ENCODE results near the gene MOB2. TPM values are rescaled to one million over a fixed set of nuclear protein-coding genes. Genes with fewer than 3 reads are reported as not detected.
"Not testable (repeated sequence)": the region's sequence is repeated elsewhere in the genome, so short reads cannot be mapped to it uniquely, and the experiment has no call there.

Gene MOB2
- total RNA-seq, 1 donor from 2014 or later: 48.7 TPM

DNA sequence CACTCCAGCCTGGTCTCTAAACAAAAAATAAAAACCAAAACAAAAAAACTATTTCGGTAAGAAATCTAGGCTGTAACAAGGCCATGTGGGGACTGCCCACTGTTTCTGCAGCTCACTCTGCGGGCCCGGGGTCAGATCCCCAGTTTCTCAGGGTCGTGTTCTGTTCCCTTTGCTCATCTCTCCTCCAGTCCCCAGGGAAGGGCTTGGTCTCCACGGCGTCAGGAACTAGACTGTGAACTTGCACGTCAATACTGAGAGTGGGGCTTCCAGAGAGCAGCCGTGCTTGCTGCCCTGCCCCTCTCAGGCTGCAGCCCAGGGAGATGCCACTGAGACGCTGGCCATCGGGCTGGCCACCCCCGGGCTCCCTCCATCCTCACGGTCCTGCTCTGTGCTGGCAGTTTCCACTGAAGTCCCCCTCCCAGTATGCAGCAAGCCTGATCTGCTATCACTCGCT is 33.7 kb upstream of the MOB2 start:
- DNase-seq (ENCODE audit: missing footprints): peak; percentile 61
- intact Hi-C loops (cut with DNase I): no loop called here
- no peak for ATAC-seq

DNA sequence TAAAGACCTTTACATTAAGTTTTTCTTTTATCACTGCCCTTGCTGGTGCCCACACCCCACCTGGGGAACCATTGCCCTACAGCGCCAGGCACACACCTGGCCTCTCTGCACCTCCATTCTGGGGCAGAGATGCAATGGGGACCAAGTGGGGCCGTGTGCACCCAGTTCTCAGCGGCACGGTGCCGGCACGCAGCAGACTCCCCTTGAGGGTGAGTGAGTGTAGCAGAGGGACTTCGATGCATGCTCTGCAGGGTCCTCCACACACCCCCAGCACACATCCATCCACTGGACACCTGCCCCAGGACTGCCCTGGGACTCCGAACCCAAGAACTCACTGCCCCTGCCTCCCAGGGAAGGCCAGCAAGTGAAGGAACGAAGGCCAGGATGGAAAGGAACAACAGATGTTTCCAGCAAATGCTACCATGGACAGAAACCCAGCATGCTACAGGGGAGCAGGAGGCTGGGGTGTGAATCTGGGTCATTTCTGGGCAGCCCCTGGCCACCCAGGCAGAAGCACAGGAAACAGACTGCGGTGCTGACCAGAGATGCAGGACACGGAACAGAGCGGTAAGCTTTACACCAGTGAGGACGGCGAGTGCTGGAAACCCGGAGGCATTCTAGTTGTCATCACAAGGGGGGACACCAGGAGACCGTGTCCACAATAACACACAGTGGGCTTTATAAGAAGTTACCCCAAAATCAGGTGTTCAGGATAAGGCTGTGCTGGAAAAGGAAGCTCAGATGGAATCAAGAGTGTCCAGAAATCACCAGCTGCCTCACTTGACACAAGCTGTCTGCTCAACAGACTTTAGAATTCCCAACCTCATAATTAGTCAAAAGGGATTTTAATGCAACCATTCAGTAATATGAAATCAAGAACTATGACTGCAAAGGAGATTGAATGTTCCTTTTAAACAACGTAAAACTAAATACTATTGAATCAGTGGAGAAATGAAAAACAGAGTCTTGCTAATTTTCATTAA is 32.7 kb upstream of the MOB2 start:
- ATAC-seq: no peak
- intact Hi-C loops (cut with DNase I): loop anchor here (5.0 to 10.0 kb wide), 3 partner anchors 42 to 257 kb away; no protein-coding TSS in a partner anchor
- DNase-seq (ENCODE audit: missing footprints): peak; percentile 28

DNA sequence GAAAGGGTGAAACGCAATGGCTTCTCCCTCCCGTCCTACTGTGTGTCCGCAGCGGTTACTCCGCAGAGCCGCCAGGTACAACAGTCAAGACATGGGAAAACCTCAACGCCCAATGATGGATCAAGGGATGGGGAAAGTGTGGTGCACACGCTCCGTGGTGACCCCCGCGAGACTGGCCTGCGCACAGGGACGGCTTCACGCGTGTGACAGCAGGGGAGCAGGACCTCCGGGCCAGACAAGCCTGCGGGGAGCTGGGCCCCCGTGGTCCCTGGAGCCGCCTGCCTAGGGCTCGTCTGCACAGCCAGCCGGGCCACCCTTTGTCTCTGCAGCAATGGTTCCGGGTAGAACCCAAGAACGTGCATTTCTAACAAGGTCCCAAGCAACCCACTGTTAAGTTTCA is 31.7 kb upstream of the MOB2 start:
- no peak for ATAC-seq
- DNase-seq (ENCODE audit: missing footprints): peak; percentile 30
- intact Hi-C loops (cut with DNase I): loop anchor here (5.0 to 10.0 kb wide), 3 partner anchors 41 to 256 kb away; no protein-coding TSS in a partner anchor

DNA sequence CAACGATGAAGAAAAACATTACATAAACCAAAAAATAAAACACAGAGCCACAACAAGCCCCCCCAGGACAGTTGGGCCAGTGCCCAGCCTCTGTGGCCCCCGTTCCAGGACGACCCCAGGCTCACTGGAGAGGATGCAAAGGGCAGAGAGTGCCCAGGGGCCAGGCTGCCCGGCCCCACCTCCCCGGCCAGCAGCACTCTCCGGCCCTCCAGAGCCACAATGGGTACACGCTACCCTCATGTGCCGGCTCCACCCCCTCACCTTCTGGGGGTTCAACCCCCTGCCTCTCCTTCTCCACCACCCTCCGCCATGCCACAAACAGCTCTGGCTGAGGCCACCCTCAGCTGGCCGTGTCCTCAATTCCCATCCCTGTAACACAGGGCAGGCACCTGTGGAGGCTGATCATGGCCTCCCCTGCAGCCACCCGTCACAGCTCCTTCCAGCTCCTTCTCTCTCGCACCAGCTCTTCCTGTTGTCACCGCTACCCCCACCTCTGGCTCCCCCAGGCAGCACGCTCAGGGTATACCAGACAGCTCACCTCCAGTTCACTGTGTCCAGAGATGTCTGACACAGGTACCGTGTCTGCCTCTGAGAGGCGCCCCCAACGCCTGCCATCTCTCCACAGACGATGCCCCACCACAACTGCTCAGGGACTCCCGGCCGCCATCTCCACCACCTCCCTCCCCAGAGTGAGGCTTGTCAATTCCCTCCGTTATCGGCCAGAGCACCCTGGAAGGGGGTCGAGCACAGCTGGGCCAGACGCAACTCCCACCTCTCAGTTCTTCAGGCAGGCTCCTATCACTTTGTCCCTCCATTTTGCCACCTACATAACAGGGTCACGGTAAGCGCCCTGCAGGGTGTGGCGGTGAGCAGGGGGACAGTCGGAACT is 30.8 kb upstream of the MOB2 start:
- peak; percentile 55 for DNase-seq (ENCODE audit: missing footprints)
- no peak for ATAC-seq
- intact Hi-C loops (cut with DNase I): loop anchor here (5.0 to 10.0 kb wide), 3 partner anchors 40 to 255 kb away; no protein-coding TSS in a partner anchor

DNA sequence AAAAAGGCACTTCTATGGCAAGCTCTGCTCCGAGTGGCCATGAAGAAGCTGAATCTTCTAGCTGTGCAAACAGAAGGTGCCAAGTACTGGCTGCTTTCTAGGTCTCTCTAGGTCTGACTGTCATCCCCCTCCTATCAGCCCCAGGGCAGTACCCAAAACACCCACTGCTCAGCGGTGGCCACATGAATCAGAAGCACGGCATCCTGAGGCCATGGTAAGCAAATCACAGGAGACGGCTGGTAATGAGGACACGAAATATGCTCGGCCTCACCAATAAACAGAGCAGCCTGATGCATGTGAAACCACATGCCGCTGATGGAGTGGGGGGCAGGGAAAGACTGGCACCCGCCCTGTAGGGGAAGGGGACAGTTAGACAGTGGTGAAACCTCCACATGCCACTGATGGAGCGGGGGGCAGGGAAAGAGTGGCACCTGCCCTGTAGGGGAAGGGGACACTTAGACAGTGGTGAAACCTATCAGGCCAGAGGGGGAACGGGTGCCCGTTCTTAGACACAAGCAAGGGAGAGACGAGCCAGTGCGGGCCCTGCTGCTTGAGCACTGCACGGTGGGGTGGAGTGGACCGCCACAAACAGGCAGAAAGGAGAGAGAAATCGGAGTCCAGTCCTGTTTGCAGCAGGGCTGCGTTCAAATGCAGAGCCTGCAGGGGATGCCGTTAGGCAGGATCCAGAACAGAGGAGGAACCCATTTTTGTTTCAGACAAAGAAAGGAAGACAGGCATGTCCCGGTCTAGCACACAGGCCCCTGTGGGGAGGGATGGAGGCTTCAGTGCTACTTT is 29.9 kb upstream of the MOB2 start:
- DNase-seq (ENCODE audit: missing footprints): peak; percentile 50

DNA sequence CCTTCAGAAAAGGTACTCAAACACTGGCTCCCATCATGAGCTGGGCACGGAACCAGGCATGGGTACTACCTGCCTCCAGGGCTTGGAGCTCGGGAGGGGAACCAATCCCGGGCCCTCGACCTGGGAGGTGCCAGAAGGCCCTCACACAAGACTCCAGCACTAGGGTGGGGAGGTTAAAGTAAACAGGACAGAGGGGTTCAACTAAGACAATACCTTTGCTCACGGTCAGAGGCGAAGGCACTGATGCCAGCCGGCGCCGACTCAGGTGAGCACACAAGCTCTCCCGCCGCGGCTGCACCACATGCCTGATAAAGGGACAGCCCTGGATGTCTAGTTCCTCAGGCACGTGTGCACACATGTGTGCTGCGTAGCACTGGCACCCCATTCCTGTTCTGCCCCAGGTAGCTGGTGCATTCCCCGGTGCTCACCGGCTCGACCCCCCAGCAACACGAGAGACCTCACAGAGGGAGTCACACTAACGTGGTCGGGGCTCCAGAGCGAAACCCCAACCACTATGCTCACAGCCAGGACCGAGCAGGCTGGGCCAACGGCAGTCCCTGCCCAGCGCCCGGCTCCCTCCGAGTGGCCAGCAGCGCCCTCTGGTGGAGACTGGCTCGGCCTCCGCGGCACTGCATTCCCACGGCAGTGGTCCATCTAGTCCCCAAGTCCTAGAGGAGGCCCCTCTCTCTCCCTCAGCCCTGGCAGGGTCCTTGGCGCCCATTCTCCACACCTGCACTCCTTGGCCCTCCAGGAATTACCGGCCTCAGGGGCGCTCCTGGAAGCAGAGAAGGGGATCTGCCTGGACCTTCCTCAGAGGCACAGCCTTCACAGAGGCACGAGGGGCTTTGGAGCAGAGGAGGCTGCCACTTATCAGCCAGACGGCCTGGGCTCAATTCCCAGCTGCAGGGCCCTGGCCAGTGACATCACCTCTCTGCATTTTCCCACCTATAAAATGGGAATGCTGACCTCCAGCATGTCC is 28.8 kb upstream of the MOB2 start:
- intact Hi-C loops (cut with DNase I): loop anchor here (1.0 to 10.0 kb wide), 5 partner anchors 38 to 312 kb away; no protein-coding TSS in a partner anchor
- ATAC-seq: peak; percentile 87
- peak; percentile 87 for DNase-seq (ENCODE audit: missing footprints)

More for the DNA sequence above, 29.9 kb upstream of the MOB2 start:
- no peak for ATAC-seq
- intact Hi-C loops (cut with DNase I): loop anchor here (5.0 to 10.0 kb wide), 3 partner anchors 39 to 254 kb away; no protein-coding TSS in a partner anchor

DNA sequence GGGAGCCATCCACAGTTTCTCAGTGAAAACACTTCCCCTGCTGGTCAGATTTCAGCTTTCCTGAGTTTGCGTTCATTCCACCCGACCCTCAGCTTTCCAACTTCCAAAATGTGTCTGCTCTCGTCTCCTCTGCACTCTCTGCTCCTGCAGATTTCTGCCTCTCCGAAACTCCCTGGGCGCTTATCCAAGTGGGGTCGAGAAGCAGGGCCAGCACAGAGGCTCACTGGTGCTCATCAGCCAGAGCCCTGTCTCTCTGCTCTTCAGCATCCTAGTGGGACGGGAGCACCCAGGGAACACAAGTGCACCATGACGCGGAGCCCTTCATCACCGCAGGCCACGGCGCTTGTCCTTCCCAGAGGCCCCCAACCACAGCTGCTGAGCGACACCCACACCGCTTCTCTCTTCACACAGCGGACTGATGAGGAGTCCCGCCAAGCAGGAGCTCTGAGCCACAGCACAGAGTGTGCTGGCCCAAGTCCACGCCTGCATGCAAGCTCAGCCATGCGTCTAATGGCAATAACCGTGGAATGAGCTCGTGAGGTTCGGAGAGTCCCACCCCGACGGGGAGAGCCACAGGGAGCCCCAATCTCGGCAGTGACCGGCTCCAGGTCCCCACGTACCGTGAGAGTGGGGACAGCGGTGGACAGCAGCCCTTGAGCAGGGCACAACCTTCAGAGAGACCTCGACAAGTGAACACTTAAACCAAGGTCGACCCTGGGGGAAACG is 27.9 kb upstream of the MOB2 start:
- DNase-seq (ENCODE audit: missing footprints) (peak; percentile 76), ATAC-seq (peak; percentile 61)
- intact Hi-C loops (cut with DNase I): loop anchor here (1.0 to 10.0 kb wide), 5 partner anchors 37 to 311 kb away; no protein-coding TSS in a partner anchor

DNA sequence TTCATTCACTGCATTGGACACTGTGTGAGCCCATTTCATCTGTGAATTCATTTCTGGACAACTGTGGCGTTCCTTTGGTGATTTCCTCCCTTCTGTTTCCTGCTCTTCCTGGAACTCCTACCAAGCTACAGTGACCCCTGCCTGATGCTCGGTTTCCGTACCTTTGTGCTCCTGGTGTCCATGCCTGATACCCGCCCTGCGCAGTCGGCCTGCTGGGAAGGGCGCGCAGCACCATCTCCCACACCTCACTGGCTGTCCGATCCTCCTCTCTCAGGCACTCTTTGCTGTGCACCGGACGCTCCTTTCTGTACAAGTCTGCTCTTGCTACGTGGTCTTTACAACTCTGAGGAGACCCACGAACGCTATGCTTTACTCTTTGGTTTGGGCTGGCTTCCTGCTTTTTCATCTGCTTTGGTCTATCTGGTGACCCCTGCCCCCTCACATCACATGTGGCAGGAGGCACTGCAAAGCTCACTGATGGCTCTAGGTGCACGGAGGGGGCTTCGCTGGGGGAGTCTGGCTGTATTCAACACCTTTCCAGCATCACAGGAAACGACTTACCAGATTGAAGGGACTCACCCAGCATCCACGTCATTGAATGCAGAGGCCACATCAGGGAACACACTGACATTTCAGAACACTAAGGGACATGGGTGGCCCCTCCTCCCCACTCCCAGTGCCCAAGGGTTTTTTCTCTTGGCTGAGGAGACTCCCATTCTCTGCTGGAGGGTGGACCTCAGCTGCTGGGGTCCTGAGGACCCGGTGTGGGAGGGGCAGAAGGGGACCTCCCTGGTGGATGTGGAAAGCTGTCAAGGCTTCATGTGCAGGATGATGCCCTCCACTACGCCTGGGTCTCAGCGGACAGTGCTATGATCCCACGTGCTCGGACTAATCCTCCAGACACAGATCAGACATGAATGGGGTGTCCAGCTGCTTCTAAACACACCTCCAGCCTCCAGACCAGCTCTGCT is 27.0 kb upstream of the MOB2 start:
- ATAC-seq (no peak), DNase-seq (ENCODE audit: missing footprints) (peak; percentile 15)
- intact Hi-C loops (cut with DNase I): loop anchor here (2.0 to 10.0 kb wide), 2 partner anchors 59 to 171 kb away; no protein-coding TSS in a partner anchor

DNA sequence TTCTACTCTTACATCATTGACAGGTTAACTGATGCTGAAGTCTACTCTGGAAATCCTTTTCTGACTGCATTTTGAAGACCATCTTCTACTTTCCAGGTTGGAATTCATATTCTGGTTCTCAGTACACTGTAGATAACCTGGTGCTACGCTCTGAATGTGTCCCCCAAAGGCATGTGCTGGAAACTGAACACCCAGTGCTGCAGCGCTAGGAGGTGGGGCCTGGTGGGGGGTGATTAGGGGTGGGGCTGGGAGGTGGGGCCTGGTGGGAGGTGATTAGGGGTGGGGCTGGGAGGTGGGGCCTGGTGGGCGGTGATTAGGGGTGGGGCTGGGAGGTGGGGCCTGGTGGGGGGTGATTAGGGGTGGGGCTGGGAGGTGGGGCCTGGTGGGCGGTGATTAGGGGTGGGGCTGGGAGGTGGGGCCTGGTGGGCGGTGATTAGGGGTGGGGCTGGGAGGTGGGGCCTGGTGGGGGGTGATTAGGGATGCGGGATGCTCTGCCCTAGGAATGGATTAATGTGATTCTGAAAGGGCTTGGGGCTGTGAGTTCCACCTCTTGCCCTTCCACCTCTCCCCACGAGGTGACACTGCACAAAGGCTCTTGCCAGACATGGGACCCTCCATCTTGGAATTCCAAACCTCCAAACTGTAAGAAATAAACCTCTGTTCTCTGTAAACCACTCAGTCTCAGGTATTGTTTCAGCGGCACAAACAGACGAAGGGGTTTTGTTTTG is 26.1 kb upstream of the MOB2 start:
- peak; percentile 11 for DNase-seq (ENCODE audit: missing footprints)
- intact Hi-C loops (cut with DNase I): loop anchor here (10.0 kb wide), 1 partner anchor 58 kb away; no protein-coding TSS in a partner anchor
- not testable (repeated sequence) for ATAC-seq

DNA sequence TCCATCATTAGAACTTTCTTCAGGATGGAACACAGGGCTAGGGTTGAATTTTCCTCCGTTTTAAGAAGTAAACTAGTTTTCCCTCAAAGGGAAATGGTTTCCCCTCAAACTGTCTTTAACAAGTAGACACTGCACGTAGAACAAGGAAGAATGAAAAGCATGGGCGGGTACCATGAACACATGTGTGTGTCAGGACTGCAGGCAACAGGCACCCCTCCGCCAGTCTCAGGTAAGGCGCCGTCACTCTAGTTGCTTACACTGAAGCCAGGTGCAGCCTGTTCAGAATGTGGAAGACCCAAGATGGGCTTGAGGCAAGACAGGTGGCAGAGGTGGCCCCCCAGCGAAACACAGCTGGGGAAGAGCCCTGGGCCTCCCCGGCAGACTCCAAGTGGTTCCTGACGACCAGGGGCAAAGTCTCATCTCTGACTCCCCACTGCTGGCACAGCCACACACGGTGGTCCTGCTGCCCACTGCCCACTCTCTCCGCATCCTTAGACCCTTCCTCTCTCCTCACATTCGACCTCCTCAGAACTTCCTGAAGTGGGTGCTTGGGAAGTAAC is 25.4 kb upstream of the MOB2 start:
- ATAC-seq: no peak
- DNase-seq (ENCODE audit: missing footprints): peak; percentile 17
- intact Hi-C loops (cut with DNase I): loop anchor here (10.0 kb wide), 1 partner anchor 57 kb away; no protein-coding TSS in a partner anchor

DNA sequence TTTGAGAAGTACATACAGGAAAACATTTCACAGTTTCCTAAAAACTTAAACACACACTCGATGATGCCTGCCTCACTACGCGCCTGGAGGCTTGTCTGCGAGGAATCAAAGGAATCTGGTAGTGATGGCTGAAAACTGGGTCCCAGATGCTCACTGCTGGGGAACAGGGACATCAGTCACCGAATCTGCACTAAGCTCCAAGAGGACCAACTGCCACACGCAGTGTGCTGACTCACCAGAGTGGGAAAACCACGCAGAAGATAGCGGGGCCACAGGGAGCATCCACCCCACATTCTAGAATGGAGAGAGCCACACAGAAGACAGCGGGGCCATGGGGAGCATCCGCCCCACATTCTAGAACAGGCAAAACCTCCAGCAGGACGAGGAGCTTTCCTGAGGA is 24.3 kb upstream of the MOB2 start:
- intact Hi-C loops (cut with DNase I): loop anchor here (10.0 kb wide), 1 partner anchor 56 kb away; no protein-coding TSS in a partner anchor
- ATAC-seq (no peak), DNase-seq (ENCODE audit: missing footprints) (no peak)

DNA sequence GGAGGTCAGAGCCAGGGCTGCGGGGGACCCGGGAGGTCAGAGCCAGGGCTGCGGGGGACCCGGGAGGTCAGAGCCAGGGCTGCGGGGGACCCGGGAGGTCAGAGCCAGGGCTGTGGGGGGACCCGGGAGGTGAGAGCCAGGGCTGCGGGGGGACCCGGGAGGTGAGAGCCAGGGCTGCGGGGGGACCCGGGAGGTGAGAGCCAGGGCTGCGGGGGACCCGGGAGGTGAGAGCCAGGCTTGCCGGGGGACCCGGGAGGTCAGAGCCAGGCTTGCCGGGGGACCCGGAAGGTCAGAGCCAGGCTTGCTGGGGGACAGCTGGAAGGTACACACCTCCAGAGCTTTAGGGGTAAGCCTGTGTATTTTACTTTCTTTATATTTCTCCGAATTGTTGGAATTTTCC is 23.8 kb upstream of the MOB2 start:
- intact Hi-C loops (cut with DNase I): loop anchor here (10.0 kb wide), 1 partner anchor 56 kb away; no protein-coding TSS in a partner anchor

DNA sequence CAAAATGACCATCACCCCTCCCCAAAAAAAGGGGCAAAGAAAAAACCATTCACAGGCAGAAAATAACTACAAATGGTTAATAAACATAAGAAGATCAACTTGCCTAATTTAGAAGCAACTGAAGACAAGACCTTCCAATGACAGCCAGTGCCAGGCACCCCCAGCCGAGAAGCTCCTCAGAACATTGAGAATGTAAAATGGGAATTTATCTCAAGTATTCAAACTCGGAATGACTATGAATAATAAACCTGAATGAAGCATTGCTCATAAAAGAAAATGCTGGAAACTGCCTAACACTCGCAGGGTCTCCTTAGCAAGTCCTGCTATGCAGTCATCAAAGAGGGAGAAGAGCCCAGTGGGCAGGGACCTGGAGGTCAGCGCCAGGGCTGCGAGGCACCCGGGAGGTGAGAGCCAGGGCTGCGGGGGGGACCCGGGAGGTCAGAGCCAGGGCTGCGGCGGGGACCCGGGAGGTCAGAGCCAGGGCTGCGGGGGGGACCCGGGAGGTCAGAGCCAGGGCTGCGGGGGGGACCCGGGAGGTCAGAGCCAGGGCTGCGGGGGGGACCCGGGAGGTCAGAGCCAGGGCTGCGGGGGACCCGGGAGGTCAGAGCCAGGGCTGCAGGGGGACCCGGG is 23.2 kb upstream of the MOB2 start:
- no peak for ATAC-seq
- intact Hi-C loops (cut with DNase I): loop anchor here (2.0 to 10.0 kb wide), 3 partner anchors 19 to 232 kb away; no protein-coding TSS in a partner anchor
- DNase-seq (ENCODE audit: missing footprints): no peak

More for the DNA sequence above, 23.8 kb upstream of the MOB2 start:
- not testable (repeated sequence) for ATAC-seq
- DNase-seq (ENCODE audit: missing footprints): peak; percentile 11
